Measurements from ENCODE around the gene ASCC3. TPM values are rescaled to one million over a fixed set of nuclear protein-coding genes. Genes with fewer than 3 reads are reported as not detected.

Gene ASCC3
- total RNA-seq, 1 donor from 2014 or later, result 57.9 TPM

DNA sequence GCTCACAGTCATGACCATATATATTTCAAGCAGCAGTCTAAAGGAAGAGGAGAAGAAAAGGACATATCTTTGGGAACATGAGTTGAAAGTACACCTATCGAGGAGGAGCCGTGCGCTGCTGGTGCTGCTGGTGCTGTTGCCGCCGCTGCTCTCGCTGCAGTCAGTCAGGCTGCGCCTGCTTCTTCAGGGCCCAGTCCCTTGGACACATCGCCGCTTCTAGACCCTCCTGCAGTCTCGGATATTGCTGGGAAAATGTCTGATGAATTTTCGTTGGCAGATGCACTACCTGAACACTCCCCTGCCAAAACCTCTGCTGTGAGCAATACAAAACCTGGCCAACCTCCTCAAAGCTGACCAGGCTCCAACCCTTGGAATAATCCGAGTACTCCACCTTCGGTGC lies 8.2 kb upstream of the ASCC3 start:
- Mint-ChIP-seq H3K4me1 (ENCODE audit: unreplicated experiment) (no peaks in the 10 kb centered on the region), H3K27ac (ENCODE audit: unreplicated experiment) (no peak overlapping the region), H3K9me3 (ENCODE audit: unreplicated experiment) (no peaks in the 10 kb centered on the region), H3K27me3 (ENCODE audit: unreplicated experiment) (peaks cover 6% of the 10 kb centered on the region), H3K4me3 (ENCODE audit: unreplicated experiment) (no peak overlapping the region), H3K36me3 (ENCODE audit: low read depth, unreplicated experiment) (no peaks in the 10 kb centered on the region)
- no peak for TF ChIP-seq CTCF (IDR thresholded peaks at IDR 0.05; ENCODE audit: unreplicated experiment)
- DNase-seq (ENCODE audit: low spot score), result no peak

DNA sequence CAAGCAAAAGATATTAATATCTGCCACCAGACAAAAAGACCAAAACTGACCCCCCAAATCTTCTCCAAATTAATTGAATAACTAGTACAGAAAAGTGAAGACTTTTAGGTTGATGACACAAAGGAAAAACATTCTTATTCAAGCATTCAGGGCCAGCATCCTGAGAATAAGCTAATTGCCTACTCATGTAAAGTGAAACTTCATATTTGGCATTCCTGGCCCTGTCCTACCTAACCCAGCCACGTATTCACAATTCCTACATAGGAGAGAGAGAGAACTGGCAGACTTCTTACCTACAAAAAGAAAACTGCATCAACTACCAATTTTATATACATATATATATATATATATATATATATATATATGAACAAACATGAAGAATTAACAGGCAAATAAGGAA lies 4.9 kb upstream of the ASCC3 start:
- peaks cover 6% of the 10 kb centered on the region for H3K27me3 Mint-ChIP-seq (ENCODE audit: unreplicated experiment)
- TF ChIP-seq CTCF (IDR thresholded peaks at IDR 0.05; ENCODE audit: unreplicated experiment), result no peak
- no peak overlapping the region for H3K4me3 Mint-ChIP-seq (ENCODE audit: unreplicated experiment)
- DNase-seq (ENCODE audit: low spot score), result no peak
- H3K9me3 Mint-ChIP-seq (ENCODE audit: unreplicated experiment), result no peaks in the 10 kb centered on the region
- no peaks in the 10 kb centered on the region for H3K36me3 Mint-ChIP-seq (ENCODE audit: low read depth, unreplicated experiment)
- peaks cover 7% of the 10 kb centered on the region for H3K4me1 Mint-ChIP-seq (ENCODE audit: unreplicated experiment)
- no peak overlapping the region for H3K27ac Mint-ChIP-seq (ENCODE audit: unreplicated experiment)

DNA sequence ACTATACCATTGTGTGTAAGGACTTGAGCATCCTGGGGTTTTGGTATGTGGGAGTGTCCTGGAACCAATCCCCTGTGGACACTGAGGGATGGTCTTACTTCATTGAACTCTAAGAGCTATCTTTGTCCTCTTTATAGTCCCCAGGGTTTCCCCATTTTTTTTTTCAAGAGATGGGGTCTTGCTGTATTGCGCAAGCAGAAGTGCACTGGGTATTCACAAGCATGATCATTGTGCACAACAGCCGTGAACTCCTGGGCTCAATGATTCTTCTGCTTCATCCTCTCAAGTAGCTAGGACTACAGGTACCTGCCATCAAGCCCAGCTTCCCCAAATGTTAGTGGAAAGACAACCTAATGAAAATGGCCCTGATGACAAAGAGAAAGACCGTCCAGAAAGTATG lies 2.2 kb upstream of the ASCC3 start:
- no peak for DNase-seq (ENCODE audit: low spot score)

DNA sequence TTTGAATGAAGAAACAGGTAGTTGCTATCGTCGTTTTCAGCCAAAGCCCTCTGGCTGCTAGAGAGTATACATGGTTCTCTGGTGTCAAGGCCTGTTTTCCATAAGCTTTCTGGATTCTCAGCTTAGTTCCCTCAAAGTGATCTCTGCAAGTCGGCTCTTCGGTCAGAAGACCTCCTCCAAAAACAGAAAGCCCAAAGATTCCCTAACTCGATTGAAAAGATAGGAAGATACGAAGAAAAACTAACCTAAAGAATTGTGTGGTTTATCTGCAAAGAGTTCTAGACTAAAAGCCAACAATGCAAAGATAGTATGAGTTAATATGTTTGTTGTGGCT lies 545 bp upstream of the ASCC3 start:
- Mint-ChIP-seq H3K27ac (ENCODE audit: unreplicated experiment) (peak overlapping the region; percentile 34), H3K36me3 (ENCODE audit: low read depth, unreplicated experiment) (no peaks in the 10 kb centered on the region), H3K4me1 (ENCODE audit: unreplicated experiment) (peaks cover 23% of the 10 kb centered on the region), H3K4me3 (ENCODE audit: unreplicated experiment) (peak overlapping the region; percentile 99), H3K9me3 (ENCODE audit: unreplicated experiment) (no peaks in the 10 kb centered on the region), H3K27me3 (ENCODE audit: unreplicated experiment) (no peaks in the 10 kb centered on the region)
- no peak for TF ChIP-seq CTCF (IDR thresholded peaks at IDR 0.05; ENCODE audit: unreplicated experiment)
- DNase-seq (ENCODE audit: low spot score), result no peak

More for the DNA sequence above, 2.2 kb upstream of the ASCC3 start:
- H3K4me1 Mint-ChIP-seq (ENCODE audit: unreplicated experiment), result peaks cover 21% of the 10 kb centered on the region
- H3K27me3 Mint-ChIP-seq (ENCODE audit: unreplicated experiment), result no peaks in the 10 kb centered on the region
- no peaks in the 10 kb centered on the region for H3K36me3 Mint-ChIP-seq (ENCODE audit: low read depth, unreplicated experiment)
- no peak overlapping the region for H3K27ac Mint-ChIP-seq (ENCODE audit: unreplicated experiment)
- no peak for TF ChIP-seq CTCF (IDR thresholded peaks at IDR 0.05; ENCODE audit: unreplicated experiment)
- H3K9me3 Mint-ChIP-seq (ENCODE audit: unreplicated experiment), result no peaks in the 10 kb centered on the region
- H3K4me3 Mint-ChIP-seq (ENCODE audit: unreplicated experiment), result no peak overlapping the region

DNA sequence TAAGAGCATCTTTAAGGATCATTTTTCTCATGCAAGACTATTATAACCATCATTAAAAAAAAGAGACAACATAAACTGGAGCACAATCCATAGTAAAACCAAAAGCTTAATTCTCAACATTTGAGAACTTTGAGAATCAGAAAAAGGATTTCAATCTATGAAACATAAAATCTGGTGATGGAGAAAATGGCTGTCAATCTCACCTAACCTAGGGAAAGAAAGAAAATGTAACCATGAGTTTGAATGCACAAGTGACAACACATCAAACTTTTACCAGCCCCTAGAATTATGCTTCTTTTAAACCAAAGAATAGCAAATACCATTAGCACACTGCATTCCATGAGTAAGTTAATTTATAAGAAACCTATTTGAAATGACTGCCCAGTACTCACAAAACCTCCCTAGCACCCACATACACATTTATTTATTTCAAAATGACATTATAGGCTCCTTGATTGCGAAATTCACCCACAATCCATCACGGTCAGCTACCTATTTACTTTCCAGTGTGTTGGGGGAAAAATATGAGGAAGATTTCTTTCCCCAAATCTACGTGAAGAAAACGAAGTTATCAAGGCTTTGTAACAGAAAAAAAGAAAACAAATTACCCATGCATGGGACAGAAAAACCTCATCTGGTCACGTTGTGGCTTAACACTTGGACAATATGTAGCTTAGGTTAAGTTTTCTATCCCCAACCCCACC lies 828 bp downstream of the ASCC3 start:
- no peaks in the 10 kb centered on the region for H3K36me3 Mint-ChIP-seq (ENCODE audit: low read depth, unreplicated experiment)
- no peaks in the 10 kb centered on the region for H3K9me3 Mint-ChIP-seq (ENCODE audit: unreplicated experiment)
- DNase-seq (ENCODE audit: low spot score), result no peak
- no peak for TF ChIP-seq CTCF (IDR thresholded peaks at IDR 0.05; ENCODE audit: unreplicated experiment)
- H3K27ac Mint-ChIP-seq (ENCODE audit: unreplicated experiment), result peak overlapping the region; percentile 67
- H3K4me3 Mint-ChIP-seq (ENCODE audit: unreplicated experiment), result peak overlapping the region; percentile 99
- H3K27me3 Mint-ChIP-seq (ENCODE audit: unreplicated experiment), result no peaks in the 10 kb centered on the region
- peaks cover 23% of the 10 kb centered on the region for H3K4me1 Mint-ChIP-seq (ENCODE audit: unreplicated experiment)

Measured in endothelial cell (in vitro differentiated cells).